AML-193 (cell line): ENCODE results near the gene CLK2.

Source experiments
- DNase-seq, 2 experiments: peaks; one replicate each; lab custom pipeline; 2025; lab: John Stamatoyannopoulos, UW

CLK2 gene

GRCh38 chr1:155273343-155274245, at the start of gene CLK2:
CLK2 (minus strand) TSS chr1:155273504; CDS start chr1:155270977, 2,527 bp downstream.
- peak; percentile 87 to 89 for DNase-seq

- no peak for DNase-seq
Observed at GRCh38 chr1:155322571-155322952, 49.3 kb upstream of the CLK2 start.

GRCh38 chr1:155321639-155322503, 48.6 kb upstream of the CLK2 start:
- DNase-seq = no peak

GRCh38 chr1:155320661-155321617, 47.6 kb upstream of the CLK2 start, which contains the start of gene RUSC1:
RUSC1 (plus strand) TSS chr1:155320894; CDS start chr1:155321774, 880 bp downstream.
- no peak for DNase-seq

- no peak for DNase-seq
Observed at GRCh38 chr1:155320252-155320651, 46.9 kb upstream of the CLK2 start.

- no peak for DNase-seq
Observed at GRCh38 chr1:155319536-155319935, 46.2 kb upstream of the CLK2 start.

GRCh38 chr1:155318082-155318481, 44.8 kb upstream of the CLK2 start:
- no peak for DNase-seq

- DNase-seq = no peak
Observed at GRCh38 chr1:155316922-155317321, 43.6 kb upstream of the CLK2 start.

- DNase-seq = no peak
Observed at GRCh38 chr1:155313261-155313660, 40.0 kb upstream of the CLK2 start.

GRCh38 chr1:155309423-155310021, 36.2 kb upstream of the CLK2 start:
- no peak for DNase-seq

GRCh38 chr1:155308493-155309422, 35.5 kb upstream of the CLK2 start, which contains the start of gene FDPS:
FDPS (plus strand) TSS chr1:155308866; CDS start chr1:155309790, 924 bp downstream.
- peak; percentile 97 to 99 for DNase-seq

- DNase-seq = peak in 1 of 2 experiments; percentile 24
Observed at GRCh38 chr1:155307247-155307740, 34.0 kb upstream of the CLK2 start.

- DNase-seq = no peak
Observed at GRCh38 chr1:155305881-155306391, 32.6 kb upstream of the CLK2 start.

- no peak for DNase-seq
Observed at GRCh38 chr1:155304558-155305063, 31.3 kb upstream of the CLK2 start.

GRCh38 chr1:155301342-155301841, 28.1 kb upstream of the CLK2 start, which contains the start of gene PKLR:
PKLR (minus strand) TSS chr1:155301438; CDS start chr1:155301395, 43 bp downstream.
- no peak for DNase-seq

GRCh38 chr1:155300553-155301329, 27.4 kb upstream of the CLK2 start:
- no peak for DNase-seq

GRCh38 chr1:155300024-155300423, 26.7 kb upstream of the CLK2 start:
- no peak for DNase-seq

- no peak for DNase-seq
Observed at GRCh38 chr1:155297384-155297783, 24.1 kb upstream of the CLK2 start.
